ENCODE measurements around the gene SLC35A4. TPM values are rescaled to one million over a fixed set of nuclear protein-coding genes. Genes with fewer than 3 reads are reported as not detected.

Gene SLC35A4
- total and polyA plus RNA-seq, 10 donors: 23.3 to 64.0 (median 55.8) TPM

DNA sequence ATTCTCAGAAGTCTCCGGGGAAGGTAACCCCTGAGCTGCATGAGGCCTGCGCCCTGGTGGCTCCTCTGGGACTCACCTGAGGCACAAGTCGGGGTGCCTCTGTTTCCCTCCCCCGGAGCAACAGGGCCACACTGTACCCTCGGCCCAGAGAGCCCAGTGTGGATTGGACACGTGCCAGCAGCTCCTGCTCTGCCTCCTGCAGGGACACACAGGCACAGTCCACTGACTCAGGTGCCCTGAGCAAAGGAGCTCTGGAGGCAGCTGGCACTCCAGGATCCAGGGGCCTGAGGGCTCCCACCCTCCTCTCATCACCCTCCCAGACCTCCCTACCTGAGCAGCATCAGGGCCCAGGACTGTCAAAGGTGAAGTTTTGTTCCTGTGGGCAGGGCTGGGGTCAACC, 29.5 kb downstream of the SLC35A4 start:
- H3K4me3 ChIP-seq: no peak overlapping the region
- no peaks in the 10 kb centered on the region for H3K9me3 ChIP-seq
- no peaks in the 10 kb centered on the region for H3K27me3 ChIP-seq (replicated peaks in 1 of 7)
- intact Hi-C loops (cut with DNase I; ENCODE audit: low total_unique reads): no loop called here
- no peak for DNase-seq
- 73 to 88% (median 83%) methylated on average over 2 to 6 of the region's 6 CpGs; no CpG with 5 or more reads in 1 of the 5 donors for WGBS, 5 donors
- peak overlapping the region in 4 of 8 donors; percentile 73 to 89 (median 84) for H3K27ac ChIP-seq
- TF ChIP-seq POLR2AphosphoS5 (IDR thresholded peaks at IDR 0.05): no peak
- H3K4me1 ChIP-seq: peaks cover 5 to 71% (median 35%) of the 10 kb centered on the region in 6 donors
- no peaks in the 10 kb centered on the region for H3K36me3 ChIP-seq

DNA sequence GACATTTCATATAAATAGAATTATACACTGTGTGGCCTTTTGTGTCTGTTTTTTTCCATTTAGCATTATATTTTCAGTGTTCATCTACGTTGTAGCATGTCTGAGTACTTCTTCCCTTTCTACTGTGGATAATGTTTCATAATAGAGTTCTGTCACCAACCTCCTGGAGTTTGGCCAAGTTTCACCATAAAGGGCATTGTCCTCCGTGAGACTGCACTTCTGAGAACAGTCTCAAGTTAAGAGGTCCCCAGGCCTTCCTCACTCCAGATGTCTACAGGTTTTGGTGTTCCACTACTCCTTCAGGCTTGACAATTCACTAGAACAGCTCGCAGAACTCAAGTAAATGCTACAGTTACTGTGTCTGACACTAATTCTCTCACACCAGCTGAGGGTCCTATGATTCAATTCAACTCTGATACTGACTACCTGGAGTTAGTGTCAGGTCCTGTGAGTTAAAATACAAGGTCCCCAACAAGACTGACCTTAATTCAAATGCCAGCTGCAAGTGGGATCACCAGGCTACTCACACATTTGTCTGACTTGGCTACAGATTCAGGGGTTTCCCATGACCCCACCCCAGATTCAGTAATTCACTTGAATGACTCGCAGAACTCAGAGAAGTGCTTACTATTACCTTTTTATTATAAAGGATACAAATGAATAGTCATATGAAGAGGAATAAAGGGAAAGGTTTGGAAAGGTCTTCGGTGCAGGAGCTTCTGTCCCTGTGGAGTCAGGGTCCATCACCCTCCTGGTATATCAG, 31.1 kb downstream of the SLC35A4 start:
- WGBS, 5 donors: 48 to 58% (median 51%) methylated on average over 5 of the region's 5 CpGs
- TF ChIP-seq POLR2AphosphoS5 (IDR thresholded peaks at IDR 0.05) (peak in 1 of 3 donors; percentile 75), POLR2A (IDR thresholded peaks at IDR 0.05) (no peak)
- Histone ChIP-seq H3K27me3 (replicated peaks in 1 of 7) (no peaks in the 10 kb centered on the region), H3K27ac (peak overlapping the region in 7 of 8 donors; percentile 63 to 89 (median 73)), H3K4me3 (peak overlapping the region in 1 of 8 donors; percentile 44), H3K36me3 (no peaks in the 10 kb centered on the region), H3K4me1 (peaks cover 5 to 56% (median 22%) of the 10 kb centered on the region in 6 donors), H3K9me3 (no peaks in the 10 kb centered on the region)
- no peak for DNase-seq
- intact Hi-C loops (cut with DNase I; ENCODE audit: low total_unique reads): no loop called here

DNA sequence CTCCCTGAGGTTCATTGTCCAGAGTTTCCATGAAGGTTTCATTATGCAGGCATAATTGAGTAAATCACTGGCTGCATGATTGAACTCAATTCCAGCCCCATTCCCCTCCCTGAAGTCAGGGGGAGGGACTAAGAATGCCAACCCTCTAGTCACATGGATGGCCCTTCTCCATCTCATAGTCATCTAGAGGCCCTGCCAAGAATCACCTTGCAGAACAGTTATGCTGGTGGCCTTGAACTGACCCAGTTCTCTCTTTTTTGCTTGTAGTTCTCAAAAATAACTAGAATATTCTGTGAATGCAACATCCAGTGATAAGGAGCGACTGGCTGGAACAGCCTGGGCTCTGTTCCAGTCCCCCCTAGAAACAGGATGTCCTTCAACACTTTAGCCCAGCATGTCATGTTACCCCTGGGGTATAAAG, 31.7 kb downstream of the SLC35A4 start:
- Histone ChIP-seq H3K36me3 (no peaks in the 10 kb centered on the region), H3K9me3 (no peaks in the 10 kb centered on the region), H3K27me3 (replicated peaks in 1 of 7) (no peaks in the 10 kb centered on the region), H3K4me3 (peak overlapping the region in 1 of 8 donors; percentile 44), H3K27ac (peak overlapping the region in 7 of 8 donors; percentile 63 to 89 (median 73)), H3K4me1 (peaks cover 5 to 50% (median 22%) of the 10 kb centered on the region in 6 donors)
- no peak for DNase-seq
- WGBS, 5 donors: 44 to 76% (median 55%) methylated on average over 1 of the region's 1 CpG
- no peak for TF ChIP-seq POLR2AphosphoS5 (IDR thresholded peaks at IDR 0.05)
- no peak for TF ChIP-seq POLR2A (IDR thresholded peaks at IDR 0.05)
- TF ChIP-seq, protein P1, sequence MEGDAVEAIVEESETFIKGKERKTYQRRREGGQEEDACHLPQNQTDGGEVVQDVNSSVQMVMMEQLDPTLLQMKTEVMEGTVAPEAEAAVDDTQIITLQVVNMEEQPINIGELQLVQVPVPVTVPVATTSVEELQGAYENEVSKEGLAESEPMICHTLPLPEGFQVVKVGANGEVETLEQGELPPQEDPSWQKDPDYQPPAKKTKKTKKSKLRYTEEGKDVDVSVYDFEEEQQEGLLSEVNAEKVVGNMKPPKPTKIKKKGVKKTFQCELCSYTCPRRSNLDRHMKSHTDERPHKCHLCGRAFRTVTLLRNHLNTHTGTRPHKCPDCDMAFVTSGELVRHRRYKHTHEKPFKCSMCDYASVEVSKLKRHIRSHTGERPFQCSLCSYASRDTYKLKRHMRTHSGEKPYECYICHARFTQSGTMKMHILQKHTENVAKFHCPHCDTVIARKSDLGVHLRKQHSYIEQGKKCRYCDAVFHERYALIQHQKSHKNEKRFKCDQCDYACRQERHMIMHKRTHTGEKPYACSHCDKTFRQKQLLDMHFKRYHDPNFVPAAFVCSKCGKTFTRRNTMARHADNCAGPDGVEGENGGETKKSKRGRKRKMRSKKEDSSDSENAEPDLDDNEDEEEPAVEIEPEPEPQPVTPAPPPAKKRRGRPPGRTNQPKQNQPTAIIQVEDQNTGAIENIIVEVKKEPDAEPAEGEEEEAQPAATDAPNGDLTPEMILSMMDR (IDR thresholded peaks at IDR 0.05 in 8 of 11, conservative IDR thresholded peaks at IDR 0.05 in 3 of 11): no peak
- intact Hi-C loops (cut with DNase I; ENCODE audit: low total_unique reads): no loop called here

DNA sequence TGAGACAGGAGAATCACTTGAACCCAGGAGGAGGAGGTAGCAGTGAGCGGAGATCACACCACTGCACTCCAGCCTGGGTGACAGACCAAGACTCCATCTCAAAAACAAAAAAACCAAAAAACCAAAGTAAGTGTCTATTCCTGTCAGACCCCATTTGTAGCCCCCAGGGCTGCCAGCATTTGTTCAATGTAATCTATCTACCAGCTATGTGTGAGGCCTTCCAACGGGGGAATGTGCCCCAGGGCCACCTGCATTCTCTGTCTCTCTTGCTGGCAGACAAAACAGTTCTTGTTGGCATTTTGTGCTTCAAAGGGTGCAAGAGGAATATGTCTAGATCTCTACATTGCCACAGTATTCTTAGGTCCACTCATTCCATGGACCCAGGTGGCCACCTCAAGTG, 34.2 kb downstream of the SLC35A4 start:
- intact Hi-C loops (cut with DNase I; ENCODE audit: low total_unique reads): no loop called here
- H3K4me1 ChIP-seq: peaks cover 2 to 50% (median 17%) of the 10 kb centered on the region in 6 donors
- 71 to 93% (median 91%) methylated on average over 2 of the region's 2 CpGs for WGBS, 5 donors
- H3K36me3 ChIP-seq: no peaks in the 10 kb centered on the region
- no peak overlapping the region for H3K27ac ChIP-seq
- no peak for DNase-seq
- no peaks in the 10 kb centered on the region for H3K9me3 ChIP-seq
- TF ChIP-seq, protein P1 (IDR thresholded peaks at IDR 0.05 in 8 of 11, conservative IDR thresholded peaks at IDR 0.05 in 3 of 11): no peak
- TF ChIP-seq POLR2A (IDR thresholded peaks at IDR 0.05): no peak
- no peak for TF ChIP-seq POLR2AphosphoS5 (IDR thresholded peaks at IDR 0.05)
- H3K4me3 ChIP-seq: no peak overlapping the region
- no peaks in the 10 kb centered on the region for H3K27me3 ChIP-seq (replicated peaks in 1 of 7)

DNA sequence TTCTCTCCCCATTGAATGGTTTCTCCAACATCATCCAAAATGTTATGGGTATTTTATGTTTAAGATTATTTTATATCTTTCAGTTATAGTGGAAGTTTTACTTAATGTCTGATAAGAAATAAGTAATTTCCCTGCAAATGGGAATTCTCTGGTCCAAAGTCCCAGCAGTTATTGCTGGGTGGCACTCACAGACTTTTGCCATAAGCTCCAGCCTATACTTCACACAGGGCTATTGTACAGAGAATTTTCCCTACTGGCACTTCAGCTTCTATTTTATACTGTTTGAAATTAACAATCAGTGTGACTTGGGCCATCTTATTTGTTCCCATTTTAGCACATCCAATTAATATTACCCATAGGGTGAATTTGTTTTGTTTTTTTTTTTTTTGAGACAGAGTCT, 35.5 kb downstream of the SLC35A4 start:
- no peaks in the 10 kb centered on the region for H3K27me3 ChIP-seq (replicated peaks in 1 of 7)
- peaks cover 2 to 41% (median 15%) of the 10 kb centered on the region in 6 donors for H3K4me1 ChIP-seq
- no peak for TF ChIP-seq POLR2A (IDR thresholded peaks at IDR 0.05)
- no peak for TF ChIP-seq POLR2AphosphoS5 (IDR thresholded peaks at IDR 0.05)
- TF ChIP-seq, protein P1 (IDR thresholded peaks at IDR 0.05 in 8 of 11, conservative IDR thresholded peaks at IDR 0.05 in 3 of 11): no peak
- no peak overlapping the region for H3K27ac ChIP-seq
- DNase-seq: no peak
- intact Hi-C loops (cut with DNase I; ENCODE audit: low total_unique reads): no loop called here
- no peaks in the 10 kb centered on the region for H3K36me3 ChIP-seq
- no peaks in the 10 kb centered on the region for H3K9me3 ChIP-seq
- no peak overlapping the region for H3K4me3 ChIP-seq
